HG03575 (cell line): Measurements from ENCODE around the gene PRKG2.

Source experiments
- ATAC-seq: cut with Tn5 transposase; IDR thresholded peaks from one replicate; pipeline ENCODE4 v1.9.1; 2021; ENCODE audit not compliant: unreplicated experiment, insufficient number of reproducible peaks, low FRiP score; ENCODE audit errors: extremely low read depth

The PRKG2 gene

DNA sequence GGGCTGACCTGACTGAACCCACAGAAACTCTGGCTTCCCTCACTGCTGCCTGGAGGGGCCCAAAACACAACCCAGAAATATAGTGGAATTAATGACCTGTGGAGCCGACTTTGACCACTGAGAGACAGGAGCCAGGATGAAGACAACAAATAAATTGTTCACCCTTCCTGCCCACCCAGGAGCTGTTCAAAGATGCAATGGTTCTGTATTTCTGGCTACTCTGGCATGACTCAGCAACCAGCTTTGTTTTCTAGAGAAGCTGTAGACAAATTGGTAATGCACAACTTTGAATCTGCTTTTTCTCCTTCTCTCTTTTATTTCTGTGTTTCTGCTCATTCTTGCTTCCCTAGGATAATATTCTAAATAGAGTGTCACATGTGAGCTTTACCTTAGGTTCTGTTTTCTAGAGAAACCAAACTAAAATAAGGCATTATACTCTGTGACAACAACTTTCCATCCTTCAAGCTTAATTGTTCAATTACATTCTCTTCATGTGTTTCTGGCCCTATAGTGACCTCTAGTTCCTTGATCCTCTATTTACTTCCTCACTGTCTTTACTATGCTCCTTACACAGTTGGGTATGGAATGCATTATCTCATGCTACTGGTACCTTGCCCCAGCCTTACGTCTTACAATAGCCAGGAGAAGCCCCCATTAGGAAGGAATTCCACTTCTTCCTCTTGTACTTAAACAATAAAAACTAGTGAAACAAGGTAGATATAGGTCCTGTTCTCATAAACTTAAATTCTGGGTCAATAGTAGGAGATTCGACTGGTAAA, 6.5 kb upstream of the PRKG2 start:
- no peak for ATAC-seq

DNA sequence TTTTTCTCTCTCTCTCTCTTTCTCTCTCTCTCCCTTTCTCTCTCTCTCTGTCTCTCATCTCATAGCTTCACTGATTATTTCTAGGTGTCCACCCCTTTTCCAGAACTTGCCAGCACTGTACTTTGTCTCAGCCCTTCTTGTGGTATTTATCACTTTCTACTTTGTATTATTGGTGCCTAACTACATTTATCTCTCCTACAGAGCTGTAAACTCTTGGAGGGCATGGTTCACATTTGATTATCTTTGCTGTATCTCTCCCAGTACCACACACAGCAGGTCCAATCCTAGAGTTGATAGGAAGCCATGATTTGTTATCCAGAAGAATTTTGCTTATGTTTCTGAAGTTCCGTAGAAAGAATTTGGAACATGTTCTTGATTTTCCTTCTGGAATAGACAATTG, 5.2 kb upstream of the PRKG2 start:
- no peak for ATAC-seq

DNA sequence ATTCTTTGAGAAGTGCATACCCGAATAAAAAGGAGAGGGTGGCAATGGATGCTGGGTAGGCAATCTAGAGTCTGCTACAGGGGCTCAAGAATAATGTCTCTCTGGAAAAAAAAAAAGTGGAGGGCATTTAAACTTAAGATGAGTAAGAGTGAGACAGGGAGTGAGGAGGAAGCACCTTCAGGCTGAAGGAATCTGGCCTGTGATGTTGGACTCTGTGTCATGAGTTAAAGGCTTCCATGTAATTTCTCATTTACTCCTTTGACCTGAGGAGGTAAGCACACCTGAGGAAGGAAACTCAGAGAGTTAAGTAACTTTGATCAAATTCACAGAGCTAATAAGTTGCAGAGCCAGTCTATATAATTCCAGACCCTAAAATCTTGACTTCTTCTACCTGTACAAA, 3.2 kb upstream of the PRKG2 start:
- no peak for ATAC-seq

DNA sequence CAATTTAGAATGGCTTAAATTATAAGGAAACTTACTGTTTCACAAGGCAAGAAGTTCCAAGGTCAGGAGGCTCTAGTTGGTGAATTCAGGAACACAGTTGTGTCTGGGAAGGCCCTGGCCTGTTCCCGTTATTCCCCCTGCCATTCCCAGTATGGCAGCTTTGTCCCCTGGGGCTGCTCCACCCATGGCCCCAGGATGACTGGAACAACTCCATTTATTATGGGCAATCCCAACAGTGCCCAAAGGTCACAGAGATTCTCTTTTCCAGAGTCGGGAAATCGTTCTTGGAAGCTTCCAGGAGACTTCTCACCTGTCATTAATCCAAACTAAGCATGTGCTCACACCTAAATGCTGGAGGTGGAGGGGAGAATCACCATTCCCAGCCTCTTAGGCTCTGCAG, 2.8 kb upstream of the PRKG2 start:
- ATAC-seq = no peak

DNA sequence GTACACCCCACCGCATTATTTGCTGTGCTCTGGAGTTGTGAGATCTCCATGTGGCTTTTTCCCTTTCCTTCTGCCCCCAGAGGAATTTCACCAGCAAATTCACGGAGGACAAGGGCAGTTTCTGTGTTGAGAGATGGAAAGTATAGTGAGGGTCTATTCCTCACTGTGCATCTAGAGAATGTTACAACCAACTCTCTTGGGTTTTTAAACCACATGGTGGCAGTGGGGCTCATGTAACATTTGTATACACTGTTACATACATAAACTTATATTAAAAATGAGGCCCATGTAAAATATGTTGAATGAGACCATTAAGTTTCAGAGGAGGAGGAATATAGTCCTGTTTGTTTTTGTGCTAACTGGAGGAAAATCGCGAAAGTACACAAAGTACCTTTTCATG, 909 bp upstream of the PRKG2 start:
- no peak for ATAC-seq

DNA sequence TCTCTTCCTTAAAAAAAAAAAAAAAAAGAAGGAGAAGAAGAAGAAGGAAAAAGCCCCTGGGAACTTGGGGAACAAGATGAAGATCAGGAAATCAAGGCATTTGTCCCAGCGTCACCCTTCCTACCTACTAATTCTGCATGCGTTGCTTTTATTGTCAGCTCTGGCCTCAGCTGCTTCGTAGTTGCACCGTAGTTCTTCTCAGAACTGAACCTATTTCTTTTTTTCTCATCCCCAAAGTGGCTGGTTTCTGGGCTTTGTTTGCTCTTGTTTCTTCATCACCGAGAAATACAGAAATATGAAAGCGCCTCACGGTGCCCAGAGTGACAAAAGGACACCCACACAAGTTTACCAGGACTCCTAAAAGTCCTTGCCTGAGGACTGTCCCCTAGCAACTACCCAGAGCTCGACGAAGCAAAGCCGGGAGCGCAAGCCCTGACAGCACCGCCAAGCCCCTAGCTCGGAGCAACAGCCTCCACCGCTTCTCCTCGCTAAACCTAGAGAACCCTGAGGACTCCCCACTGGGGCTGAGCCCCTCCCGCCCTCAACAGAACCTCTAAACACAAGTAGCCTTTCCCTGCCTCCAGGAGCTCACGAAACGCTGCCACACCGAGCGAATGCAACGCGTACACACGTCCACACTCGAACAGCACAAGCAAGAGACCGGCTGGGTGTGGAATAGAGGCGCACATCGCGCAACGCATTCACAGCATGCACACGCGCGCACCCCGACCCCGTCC, 710 bp downstream of the PRKG2 start:
- ATAC-seq = no peak

DNA sequence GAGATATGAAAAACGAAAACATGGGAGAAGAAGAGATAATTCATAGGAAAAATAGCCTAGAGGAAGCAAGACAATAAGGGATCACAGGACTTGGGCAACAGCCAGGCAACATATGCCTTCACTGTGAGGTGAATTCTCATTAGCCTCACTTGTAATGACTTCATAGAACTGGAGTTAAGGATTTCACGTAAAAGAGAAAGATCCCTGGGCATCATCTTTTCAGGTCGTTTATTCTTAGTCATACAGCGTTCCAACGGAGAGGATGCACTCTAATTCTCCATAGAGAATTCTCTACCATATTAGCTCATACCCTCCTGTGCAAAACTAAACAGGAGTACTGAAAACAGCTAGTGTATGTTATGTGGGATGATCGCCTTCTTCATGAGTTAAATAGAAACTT, 1.4 kb downstream of the PRKG2 start:
- no peak for ATAC-seq

DNA sequence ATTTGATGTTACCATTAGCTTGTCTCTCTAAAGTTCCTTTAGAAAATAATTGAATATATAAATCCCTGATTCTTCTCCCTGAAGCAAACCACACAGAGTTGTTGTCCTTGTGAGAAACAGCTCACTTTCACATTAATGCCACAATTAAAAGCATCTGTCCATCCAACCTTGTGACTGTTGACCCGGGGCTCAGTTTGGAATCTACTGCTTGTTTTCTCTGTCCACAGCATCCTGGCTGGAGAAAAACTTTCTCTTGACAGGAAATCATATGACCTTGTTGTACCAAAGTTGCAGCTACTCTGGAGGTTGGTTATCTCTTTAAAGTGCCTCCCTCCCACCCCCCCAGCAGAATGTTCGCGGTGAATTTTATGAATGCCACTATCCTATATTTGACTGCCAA, 3.1 kb downstream of the PRKG2 start:
- no peak for ATAC-seq

DNA sequence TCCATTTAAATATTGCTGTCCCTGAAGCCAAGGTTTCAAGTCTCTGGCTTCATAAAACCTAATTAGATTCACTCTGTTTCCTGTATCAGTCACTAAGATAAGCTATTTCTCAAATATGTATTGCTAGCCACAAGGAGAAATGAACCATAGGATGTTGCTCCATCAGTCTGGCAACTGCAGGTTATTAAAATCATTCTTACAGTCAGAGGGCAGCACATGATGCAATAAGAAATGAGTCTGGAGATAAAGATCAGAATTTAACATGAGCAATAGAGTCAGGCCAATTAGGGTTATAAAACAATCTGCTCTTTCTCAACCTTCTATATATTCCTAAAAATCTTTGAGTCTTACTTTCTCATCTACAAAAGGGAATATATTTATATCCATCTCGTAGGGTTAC, 7.2 kb downstream of the PRKG2 start:
- no peak for ATAC-seq

DNA sequence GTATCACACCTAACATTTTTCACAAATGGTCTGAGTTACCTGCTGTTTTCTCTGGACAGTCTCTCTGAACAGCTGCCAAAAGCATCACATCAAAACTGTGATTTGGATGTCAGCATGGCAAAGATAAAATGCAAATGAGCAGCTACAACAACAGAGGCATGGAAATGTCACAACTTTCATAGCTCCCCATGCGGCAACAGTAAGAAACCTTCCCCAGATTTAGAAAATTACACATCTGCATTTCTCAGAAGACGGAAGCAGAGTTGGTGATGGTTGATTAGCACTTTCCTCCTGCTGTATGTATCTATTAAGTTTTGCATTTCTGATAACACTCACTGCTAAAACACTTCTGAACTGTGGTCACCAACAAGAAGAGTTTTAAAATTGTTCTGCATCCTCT, 9.7 kb downstream of the PRKG2 start:
- no peak for ATAC-seq

DNA sequence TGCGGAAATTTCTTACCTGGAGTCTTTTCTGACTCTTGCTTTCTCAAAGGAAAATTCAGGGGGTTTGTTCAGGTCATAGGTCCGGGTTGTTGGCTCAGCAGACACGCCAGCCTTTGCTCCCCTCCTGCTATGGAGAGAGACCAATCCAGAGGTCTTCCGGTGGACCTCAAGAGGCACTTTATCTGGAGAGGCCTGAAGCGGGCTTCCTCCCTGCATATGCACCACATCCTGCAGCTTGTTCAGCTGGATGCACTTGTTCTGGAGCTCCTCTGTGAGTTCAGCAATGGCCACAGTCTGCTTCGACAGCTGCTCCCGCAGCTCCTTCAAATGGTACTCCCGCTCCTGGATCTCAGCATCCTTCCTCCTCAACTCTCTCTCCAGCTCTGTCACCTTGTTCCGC, 10.5 kb downstream of the PRKG2 start:
- ATAC-seq = no peak

DNA sequence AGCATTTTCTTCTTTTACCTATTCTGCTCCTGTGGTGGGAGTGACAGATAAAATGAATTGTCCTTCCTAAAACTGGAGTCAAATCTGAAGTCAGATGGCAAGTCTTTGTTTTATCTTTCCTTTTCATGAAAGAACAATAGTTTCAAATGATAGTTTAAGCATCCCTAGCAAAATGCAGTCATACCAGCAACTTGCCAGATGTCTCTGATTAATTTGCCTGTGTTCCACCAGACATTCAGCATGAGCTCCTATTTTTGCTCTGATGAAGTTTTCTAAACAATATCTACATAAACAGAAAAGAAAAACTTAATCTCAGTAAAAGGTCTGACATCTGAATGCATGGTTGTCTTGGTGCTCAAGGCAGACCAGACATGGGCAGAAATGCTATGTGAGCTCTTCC, 15.2 kb downstream of the PRKG2 start:
- no peak for ATAC-seq

DNA sequence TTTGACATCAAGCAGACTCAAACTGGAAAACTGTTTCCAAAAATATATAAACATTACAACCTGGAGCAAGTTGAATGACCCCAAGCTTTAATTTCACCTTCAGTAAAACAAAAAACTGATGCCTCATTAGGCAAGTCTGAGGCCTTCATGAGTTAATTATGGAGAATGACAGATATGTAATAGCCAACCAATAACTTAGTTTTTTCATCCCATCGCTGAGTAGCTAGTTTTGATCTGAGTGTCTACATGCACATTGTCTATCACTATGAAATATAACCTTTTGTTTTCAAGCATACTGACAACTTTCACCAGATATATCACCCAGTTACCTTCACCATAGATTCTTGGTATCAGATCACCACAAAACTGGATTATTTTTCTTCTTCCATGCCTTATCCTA, 16.4 kb downstream of the PRKG2 start:
- no peak for ATAC-seq

DNA sequence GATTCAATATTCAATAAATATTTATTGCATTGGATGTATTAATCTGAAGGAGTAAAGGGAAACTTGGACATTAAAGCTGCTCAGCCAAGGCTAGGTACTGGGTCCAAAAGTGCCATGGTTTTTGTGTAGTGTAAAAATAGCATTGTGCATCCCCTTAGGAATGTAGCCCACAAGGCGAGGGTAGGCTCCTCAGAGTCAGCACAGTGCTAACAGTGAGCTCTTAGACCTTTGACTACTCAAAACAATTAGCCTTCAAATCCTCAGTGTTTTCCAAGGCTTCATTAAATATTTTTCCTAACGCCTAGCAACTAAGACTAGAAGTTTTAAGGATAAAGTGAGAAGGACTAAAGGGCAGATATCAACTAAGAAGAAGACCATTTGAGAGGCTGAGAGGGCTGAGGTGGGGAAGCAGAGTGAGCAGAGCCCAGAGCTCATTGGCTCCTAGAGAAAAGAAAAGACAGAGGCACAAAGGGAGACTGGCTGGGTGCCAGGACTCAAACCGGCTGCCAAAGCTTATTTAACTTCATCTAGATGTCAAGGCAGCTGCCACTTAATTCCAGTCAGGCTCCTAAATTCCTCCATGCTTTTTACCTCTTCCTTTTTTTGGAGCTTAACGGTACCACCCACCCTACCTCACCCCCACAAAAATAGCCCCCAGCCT, 17.0 kb downstream of the PRKG2 start:
- ATAC-seq = no peak

DNA sequence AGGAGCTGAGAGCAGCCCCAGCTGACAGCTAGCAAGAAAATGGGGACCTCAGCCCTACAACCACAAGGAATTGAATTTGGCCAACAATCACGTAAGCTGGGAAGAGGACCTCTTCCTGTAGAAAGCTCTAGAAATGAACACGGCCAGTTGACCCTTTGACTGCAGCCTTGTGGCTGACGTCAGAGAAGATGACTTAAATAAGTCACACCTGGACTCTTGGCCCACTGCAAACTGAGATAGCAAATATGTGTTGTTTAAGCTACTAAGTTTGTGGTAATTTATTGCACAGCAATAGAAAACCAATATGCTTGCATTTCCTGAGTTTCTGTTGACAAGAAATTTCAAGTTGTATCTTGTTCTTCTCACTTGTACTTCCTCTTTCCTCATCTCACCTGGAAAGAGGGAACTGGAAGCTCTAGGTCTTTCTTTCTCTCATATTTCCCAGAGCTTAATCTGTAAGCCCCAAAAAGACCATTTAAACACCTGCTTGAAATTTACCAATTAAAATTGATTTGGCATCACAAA, 18.8 kb downstream of the PRKG2 start:
- ATAC-seq = no peak

DNA sequence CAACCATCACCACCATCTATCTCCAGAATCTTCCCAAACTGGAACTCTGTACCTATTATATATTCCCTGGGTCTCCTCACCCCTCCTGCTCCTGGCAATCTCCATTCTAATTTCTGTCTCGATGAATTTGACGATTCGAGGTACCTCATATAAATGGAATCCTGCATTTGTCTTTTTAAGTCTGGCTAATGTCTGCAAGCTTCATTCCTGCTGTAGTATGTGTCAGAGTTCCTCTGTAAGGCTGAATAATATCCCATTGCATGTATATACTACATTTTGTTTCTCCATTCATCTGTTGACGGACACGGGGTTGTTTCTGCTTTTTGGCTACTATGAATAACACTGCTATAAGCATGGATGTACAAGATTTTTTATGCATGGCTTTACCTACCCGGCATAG, 19.5 kb downstream of the PRKG2 start:
- ATAC-seq = no peak

DNA sequence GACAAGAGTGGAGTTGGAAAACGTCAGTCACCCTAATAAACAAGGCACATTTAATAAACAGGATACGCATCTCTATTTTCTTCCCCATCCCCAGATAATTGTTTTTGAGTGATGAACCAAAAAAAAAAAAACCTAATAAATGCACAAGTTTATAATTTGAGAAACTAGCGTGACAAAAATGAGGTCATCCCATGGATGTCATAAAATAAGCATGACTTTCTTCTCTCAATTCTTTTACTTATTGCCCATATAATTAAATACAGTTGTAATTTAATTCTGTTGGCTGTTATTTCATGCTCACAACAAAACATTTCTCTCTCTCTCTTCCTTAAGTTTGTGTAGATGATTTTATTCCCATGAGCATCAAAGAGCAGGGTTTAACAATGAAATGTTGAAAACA, 20.7 kb downstream of the PRKG2 start:
- ATAC-seq = no peak

DNA sequence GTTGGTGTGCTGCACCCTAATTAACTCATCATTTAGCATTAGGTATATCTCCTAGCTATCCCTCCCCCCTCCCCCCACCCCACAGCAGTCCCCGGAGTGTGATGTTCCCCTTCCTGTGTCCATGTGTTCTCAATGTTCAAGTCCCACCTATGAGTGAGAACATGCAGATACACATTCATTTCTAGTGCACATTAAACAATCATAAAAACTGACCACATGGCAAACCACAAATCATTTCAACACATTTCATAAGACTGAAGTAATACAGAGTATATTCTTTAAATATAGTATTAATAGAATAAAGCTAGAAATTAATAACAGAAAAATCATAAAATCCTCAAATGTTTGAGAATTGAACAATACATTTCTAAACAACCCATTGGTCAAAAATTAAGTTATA, 34.1 kb downstream of the PRKG2 start:
- no peak for ATAC-seq

DNA sequence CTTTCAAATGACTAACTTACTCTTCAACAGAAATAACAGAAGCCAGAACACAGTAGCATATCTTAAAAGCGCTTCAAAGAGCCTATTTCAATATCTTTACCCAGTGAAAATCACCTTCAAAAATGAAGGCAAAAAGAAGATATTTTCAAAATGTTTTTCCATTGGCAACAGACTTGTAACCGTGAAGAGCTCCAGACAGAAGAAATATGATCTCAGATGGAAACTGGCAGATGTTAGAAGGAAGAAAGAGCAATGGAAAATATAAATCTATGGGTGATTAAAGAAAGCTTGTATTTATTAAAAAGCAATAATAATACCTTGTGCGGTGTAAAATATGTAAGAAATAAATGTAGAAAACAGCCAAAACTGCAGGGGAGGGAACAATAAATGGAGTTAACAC, 35.7 kb downstream of the PRKG2 start:
- no peak for ATAC-seq

DNA sequence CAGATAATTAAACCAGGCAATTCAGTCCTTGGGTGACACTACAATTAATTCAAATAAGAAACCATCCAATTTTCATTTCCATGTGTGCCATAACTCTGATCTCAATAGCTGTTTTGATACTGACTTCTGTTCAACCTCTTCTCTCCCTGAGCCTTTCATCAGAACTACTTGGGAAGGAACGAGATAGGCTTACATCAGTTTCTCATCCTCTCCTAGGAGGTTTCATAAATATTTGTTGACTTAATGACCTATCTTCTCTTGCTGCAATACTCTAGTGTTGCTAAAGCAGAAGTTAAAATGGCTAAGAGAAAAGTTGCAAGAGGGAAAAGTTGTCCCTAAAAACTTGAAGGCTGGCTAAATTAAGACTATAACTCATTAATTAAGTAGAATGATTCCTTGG, 41.8 kb downstream of the PRKG2 start:
- no peak for ATAC-seq
